Activated CD8-positive, alpha-beta memory T cell treated with anti-CD3 and anti-CD28 coated beads for 1 hour (primary cell): ENCODE measurements around the gene SIRPA.

Source experiments
- DNase-seq, 2 donors: peaks; one replicate each; pipeline ENCODE4 v3.0.0-alpha.2; 2020; ENCODE audit warnings: low read depth in 1 of 2; ENCODE audit errors: extremely low read depth in 1 of 2

SIRPA gene

GRCh38 chr20:1928154-1928553 lies 32.9 kb downstream of the SIRPA start:
- no peak for DNase-seq

- DNase-seq = no peak
Observed at GRCh38 chr20:1928782-1929181, 33.6 kb downstream of the SIRPA start.

GRCh38 chr20:1929460-1929859 lies 34.3 kb downstream of the SIRPA start:
- no peak for DNase-seq

GRCh38 chr20:1930165-1930564 lies 35.0 kb downstream of the SIRPA start:
- DNase-seq = no peak

GRCh38 chr20:1931830-1932229 lies 36.6 kb downstream of the SIRPA start:
- DNase-seq = no peak

GRCh38 chr20:1932971-1933370 lies 37.8 kb downstream of the SIRPA start:
- no peak for DNase-seq

GRCh38 chr20:1933465-1933870 lies 38.3 kb downstream of the SIRPA start:
- DNase-seq = no peak

- no peak for DNase-seq
Observed at GRCh38 chr20:1934156-1934555, 38.9 kb downstream of the SIRPA start.

GRCh38 chr20:1934721-1935573 lies 39.7 kb downstream of the SIRPA start:
- DNase-seq = no peak

GRCh38 chr20:1935696-1936366 lies 40.6 kb downstream of the SIRPA start:
- no peak for DNase-seq

GRCh38 chr20:1937316-1937976 lies 42.2 kb downstream of the SIRPA start:
- no peak for DNase-seq

GRCh38 chr20:1938464-1939269 lies 43.5 kb downstream of the SIRPA start:
- DNase-seq = no peak

GRCh38 chr20:1939270-1939595 lies 44.0 kb downstream of the SIRPA start:
- DNase-seq = no peak

- DNase-seq = no peak
Observed at GRCh38 chr20:1940581-1940980, 45.4 kb downstream of the SIRPA start.

- DNase-seq = no peak
Observed at GRCh38 chr20:1941226-1941625, 46.0 kb downstream of the SIRPA start.

GRCh38 chr20:1942061-1942460 lies 46.9 kb downstream of the SIRPA start:
- no peak for DNase-seq

- no peak for DNase-seq
Observed at GRCh38 chr20:1942486-1943274, 47.5 kb downstream of the SIRPA start.

GRCh38 chr20:1943275-1944002 lies 48.2 kb downstream of the SIRPA start:
- DNase-seq = no peak

GRCh38 chr20:1944345-1945091 lies 49.3 kb downstream of the SIRPA start:
- no peak for DNase-seq
